Epithelial cell of esophagus (primary cell): ENCODE results near the gene PCDHGB3.
"Not testable (repeated sequence)": the region's sequence is repeated elsewhere in the genome, so short reads cannot be mapped to it uniquely, and the experiment has no call there.

Experiments
- DNase-seq: peaks from one replicate; pipeline ENCODE4 v3.0.0; 2010; ENCODE audit warnings: low read depth
- H3K4me3 ChIP-seq: 2 replicates; pipeline ENCODE4 v1.5.1; 2011; ENCODE audit warnings: mild to moderate bottlenecking, low read length, control low read depth
- TF ChIP-seq, protein P1 (sequence below): IDR thresholded peaks from 2 replicates; pipeline ENCODE4 v1.5.1; 2011; ENCODE audit warnings: low read depth, mild to moderate bottlenecking, low read length, control low read depth, inconsistent platforms; ENCODE audit not compliant: insufficient read depth; ENCODE audit errors: missing control alignments

Gene PCDHGB3

DNA sequence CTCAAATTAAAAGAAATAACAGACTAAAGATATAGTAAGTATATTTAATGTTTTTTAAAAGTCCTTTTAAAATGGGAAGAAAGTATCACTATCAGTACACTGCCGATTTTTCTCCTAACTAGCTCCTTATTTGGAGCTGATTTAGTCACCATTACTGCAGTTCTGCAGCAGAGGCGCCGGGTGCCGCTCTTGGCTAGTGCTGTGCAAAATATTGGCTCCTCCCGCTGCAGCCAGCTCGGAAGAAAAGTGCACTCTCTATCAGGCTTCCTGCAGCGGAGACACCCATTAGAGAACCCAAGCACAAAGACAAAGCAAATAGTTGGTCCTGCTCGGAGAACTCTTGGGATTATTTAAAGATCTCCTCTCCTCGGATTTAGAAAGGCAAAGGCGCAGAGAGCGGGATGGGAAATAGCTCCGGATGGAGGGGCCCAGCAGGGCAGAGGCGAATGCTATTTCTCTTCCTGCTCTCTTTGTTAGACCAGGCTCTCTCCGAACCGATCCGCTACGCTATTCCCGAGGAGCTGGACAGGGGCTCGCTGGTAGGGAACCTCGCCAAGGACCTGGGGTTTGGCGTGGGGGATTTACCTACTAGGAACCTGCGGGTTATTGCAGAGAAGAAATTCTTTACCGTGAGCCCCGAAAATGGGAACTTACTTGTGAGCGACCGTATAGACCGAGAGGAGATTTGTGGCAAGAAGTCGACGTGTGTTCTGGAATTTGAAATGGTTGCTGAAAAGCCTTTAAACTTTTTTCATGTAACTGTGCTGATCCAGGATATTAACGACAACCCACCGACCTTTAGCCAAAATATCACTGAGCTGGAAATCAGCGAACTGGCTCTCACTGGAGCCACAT, at the start of gene PCDHGB3:
Gene PCDHGB3, plus strand, starts transcription at position 249 of the 855 bp plus-strand sequence. Its CDS starts 153 bp downstream, at position 402.
- TF ChIP-seq, protein P1, sequence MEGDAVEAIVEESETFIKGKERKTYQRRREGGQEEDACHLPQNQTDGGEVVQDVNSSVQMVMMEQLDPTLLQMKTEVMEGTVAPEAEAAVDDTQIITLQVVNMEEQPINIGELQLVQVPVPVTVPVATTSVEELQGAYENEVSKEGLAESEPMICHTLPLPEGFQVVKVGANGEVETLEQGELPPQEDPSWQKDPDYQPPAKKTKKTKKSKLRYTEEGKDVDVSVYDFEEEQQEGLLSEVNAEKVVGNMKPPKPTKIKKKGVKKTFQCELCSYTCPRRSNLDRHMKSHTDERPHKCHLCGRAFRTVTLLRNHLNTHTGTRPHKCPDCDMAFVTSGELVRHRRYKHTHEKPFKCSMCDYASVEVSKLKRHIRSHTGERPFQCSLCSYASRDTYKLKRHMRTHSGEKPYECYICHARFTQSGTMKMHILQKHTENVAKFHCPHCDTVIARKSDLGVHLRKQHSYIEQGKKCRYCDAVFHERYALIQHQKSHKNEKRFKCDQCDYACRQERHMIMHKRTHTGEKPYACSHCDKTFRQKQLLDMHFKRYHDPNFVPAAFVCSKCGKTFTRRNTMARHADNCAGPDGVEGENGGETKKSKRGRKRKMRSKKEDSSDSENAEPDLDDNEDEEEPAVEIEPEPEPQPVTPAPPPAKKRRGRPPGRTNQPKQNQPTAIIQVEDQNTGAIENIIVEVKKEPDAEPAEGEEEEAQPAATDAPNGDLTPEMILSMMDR = peak; percentile 47
- peak within 1 kb of the TSS; percentile 30 for H3K4me3 ChIP-seq
- DNase-seq = peak; percentile 34

DNA sequence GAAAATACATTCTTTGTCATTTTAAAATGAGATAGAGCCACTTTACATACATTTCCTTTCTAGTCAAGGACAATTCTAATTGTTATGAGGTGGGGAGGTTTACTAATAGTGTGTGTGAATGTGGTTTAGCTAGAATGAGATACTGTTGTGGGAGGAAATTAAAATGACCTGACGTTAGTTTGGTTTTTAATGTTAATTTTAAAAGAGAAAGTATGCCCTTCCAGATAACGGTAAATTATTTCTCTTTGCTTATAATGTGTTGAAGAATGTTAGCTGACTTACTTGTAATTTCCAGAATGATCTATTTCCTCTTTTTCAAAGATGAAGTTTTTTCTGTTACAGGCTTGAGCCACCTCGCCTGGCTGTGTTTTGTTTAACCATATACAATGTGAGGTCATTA, 47.8 kb upstream of the PCDHGB3 start:
- no peak for DNase-seq
- H3K4me3 ChIP-seq = no peak overlapping the region
- TF ChIP-seq, protein P1 = no peak

DNA sequence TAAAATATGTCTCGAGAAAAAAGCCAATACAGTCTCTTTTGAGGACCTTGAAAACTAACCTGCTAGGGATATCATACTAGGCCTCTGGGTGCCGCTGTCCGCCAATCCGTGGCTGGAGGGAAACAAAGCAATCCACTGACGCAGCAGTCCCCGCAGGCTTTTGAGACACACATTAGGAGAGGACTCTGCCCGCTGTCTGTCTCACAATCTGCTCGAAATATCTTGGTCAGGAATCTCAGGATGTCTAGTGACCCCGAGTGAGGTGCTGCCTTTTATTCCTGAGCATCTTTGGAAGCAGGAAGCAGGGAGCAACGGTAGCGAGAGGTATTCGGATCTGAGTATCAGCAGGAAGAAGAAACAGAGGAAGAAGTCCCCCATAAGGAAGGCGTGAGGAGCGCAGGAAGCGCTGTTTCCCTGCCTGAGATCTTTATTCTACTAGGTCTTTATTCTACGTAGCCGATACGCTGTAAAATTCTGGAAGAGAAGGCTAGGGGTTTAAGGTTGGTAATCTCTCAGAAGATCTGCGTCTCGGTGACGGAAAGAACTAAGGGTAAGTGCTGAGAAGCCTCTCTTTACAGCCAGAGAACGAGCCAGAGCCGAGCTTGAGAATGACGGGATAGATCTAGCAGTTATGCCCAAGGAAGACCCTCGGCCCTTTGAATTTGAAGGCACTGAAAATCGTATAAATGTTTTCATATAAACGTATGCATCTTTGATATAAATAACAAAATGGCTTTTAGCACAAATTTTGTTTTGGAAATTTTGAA, 43.8 kb upstream of the PCDHGB3 start:
- TF ChIP-seq, protein P1 = peak; percentile 49
- DNase-seq = peak; percentile 58
- peak overlapping the region; percentile 40 for H3K4me3 ChIP-seq

DNA sequence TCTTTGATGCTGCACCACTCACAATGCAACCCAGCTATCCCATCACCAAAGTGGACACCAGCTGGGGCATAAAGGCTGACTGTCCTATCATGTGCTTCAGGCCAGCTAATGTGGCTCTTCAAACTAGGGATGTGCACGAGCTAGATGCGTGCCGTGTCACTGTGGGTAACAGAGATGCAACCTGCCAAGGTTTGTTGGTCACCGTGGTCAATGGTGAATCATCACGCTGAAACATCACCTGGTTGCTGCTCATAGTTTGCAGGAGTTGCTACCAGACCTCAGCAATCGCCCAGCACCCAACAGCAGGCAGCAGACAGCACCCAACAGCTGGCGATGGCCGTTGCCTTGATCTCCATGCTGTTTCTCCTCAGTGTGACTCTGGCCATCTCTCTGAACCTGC, 41.8 kb upstream of the PCDHGB3 start:
- TF ChIP-seq, protein P1 = no peak
- no peak overlapping the region for H3K4me3 ChIP-seq
- no peak for DNase-seq

DNA sequence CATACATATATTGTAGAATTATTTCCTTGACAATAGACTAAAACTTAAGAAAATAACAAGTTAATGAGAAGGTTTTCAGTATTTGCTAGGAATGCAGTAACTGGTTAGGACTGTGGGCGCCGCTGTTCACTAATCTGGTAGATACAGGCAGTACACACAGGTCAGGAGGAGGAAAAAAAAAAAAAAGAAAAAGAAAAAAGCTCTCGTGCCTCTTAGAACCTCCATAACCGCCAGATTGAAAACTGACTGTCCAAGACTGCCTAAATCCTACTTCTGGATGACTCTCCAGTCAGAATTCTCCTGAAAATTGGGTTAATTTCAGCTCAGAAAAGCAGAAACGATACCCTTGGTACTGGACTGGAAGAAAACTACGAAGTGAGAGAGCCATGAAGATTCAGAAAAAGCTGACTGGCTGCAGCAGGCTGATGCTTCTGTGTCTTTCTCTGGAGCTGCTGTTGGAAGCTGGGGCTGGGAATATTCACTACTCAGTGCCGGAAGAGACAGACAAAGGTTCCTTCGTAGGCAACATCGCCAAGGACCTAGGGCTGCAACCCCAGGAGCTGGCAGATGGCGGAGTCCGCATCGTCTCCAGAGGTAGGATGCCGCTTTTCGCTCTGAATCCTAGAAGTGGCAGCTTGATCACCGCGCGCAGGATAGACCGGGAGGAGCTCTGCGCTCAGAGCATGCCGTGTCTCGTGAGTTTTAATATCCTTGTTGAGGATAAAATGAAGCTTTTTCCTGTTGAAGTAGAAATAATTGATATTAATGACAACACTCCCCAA, 39.6 kb upstream of the PCDHGB3 start, which contains the start of gene PCDHGA1:
Gene PCDHGA1, plus strand, starts transcription at position 216 of the 782 bp plus-strand sequence.
- H3K4me3 ChIP-seq = no peak within 1 kb of the TSS
- DNase-seq = peak; percentile 46
- TF ChIP-seq, protein P1 = peak; percentile 42

DNA sequence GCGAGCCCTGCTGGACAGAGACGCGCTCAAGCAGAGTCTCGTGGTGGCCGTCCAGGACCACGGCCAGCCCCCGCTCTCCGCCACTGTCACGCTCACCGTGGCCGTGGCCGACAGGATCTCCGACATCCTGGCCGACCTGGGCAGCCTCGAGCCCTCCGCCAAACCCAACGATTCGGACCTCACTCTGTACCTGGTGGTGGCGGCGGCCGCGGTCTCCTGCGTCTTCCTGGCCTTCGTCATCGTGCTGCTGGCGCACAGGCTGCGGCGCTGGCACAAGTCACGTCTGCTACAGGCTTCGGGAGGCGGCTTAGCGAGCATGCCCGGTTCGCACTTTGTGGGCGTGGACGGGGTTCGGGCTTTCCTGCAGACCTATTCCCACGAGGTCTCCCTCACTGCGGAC, 37.5 kb upstream of the PCDHGB3 start:
- DNase-seq = not testable (repeated sequence)

More for the DNA sequence above, 37.5 kb upstream of the PCDHGB3 start:
- H3K4me3 ChIP-seq = not testable (repeated sequence)
